Caco-2 (cell line): Measurements from ENCODE around the gene HSD3B7. TPM values are rescaled to one million over a fixed set of nuclear protein-coding genes. Genes with fewer than 3 reads are reported as not detected.

Source experiments
- BruUV-seq: library from RNA; stranded (reverse); fragments of 400-500 nt; replicated peaks from 2 replicates; lab custom pipeline; 2021; lab: Mats Ljungman, UMichigan
- CTCF ChIA-PET: fragments of 300-600 bp; sonication (Branson Sonifier 250); formaldehyde crosslinking; loops from one replicate; lab custom pipeline; 2022; ENCODE audit warnings: antibody characterized with exemption; lab: Charles Lee
- POLR2A ChIA-PET: fragments of 300-600 bp; sonication (Branson Sonifier 250); formaldehyde crosslinking; loops from one replicate; lab custom pipeline; 2022; ENCODE audit warnings: antibody characterized with exemption; lab: Charles Lee
- DNase-seq, 2 experiments: peaks; one replicate each; pipeline versions ENCODE4 v3.0.0 to v3.0.0-alpha.2; 2020 to 2022
- H3K27me3 ChIP-seq: replicated peaks from 2 replicates; pipeline ENCODE4 v1.6.0; 2011; ENCODE audit warnings: low read length; ENCODE audit not compliant: control insufficient read depth, insufficient read depth
- H3K36me3 ChIP-seq: 2 replicates; pipeline ENCODE4 v1.5.1; 2011; ENCODE audit warnings: low read length; ENCODE audit not compliant: control insufficient read depth, insufficient read depth
- H3K4me1 ChIP-seq: fragments of 250-450 bp; sonication (Bioruptor Pico); 2 replicates; pipeline ENCODE4 v1.5.1; 2020; ENCODE audit warnings: mild to moderate bottlenecking
- H3K4me3 ChIP-seq: 2 replicates; pipeline ENCODE4 v1.5.1; 2011; ENCODE audit warnings: low read depth, mild to moderate bottlenecking, control low read depth, low read length
- H3K9me3 ChIP-seq: fragments of 250-450 bp; sonication (Bioruptor Pico); 2 replicates; pipeline ENCODE4 v1.5.1; 2020; ENCODE audit warnings: mild to moderate bottlenecking, moderate library complexity
- H3K27ac Mint-ChIP-seq: one replicate; pipeline ENCODE4 v1.8.0; 2022; ENCODE audit warnings: mixed read lengths; ENCODE audit not compliant: unreplicated experiment
- H3K27me3 Mint-ChIP-seq: one replicate; pipeline ENCODE4 v1.8.0; 2022; ENCODE audit warnings: mixed read lengths; ENCODE audit not compliant: insufficient read depth, unreplicated experiment
- H3K36me3 Mint-ChIP-seq: one replicate; pipeline ENCODE4 v1.8.0; 2022; ENCODE audit warnings: mild to moderate bottlenecking, mixed read lengths; ENCODE audit not compliant: insufficient read depth, unreplicated experiment
- H3K4me1 Mint-ChIP-seq: one replicate; pipeline ENCODE4 v1.8.0; 2022; ENCODE audit warnings: low read depth, mixed read lengths; ENCODE audit not compliant: unreplicated experiment
- H3K4me3 Mint-ChIP-seq: one replicate; pipeline ENCODE4 v1.8.0; 2022; ENCODE audit warnings: mild to moderate bottlenecking, moderate library complexity, mixed read lengths; ENCODE audit not compliant: unreplicated experiment
- H3K9me3 Mint-ChIP-seq: one replicate; pipeline ENCODE4 v1.8.0; 2022; ENCODE audit warnings: mixed read lengths; ENCODE audit not compliant: unreplicated experiment
- intact Hi-C: fragments of 100-400 bp; cut with micrococcal nuclease; formaldehyde crosslinking; loops from one replicate; pipeline ENCODE4 v1.10.0; 2022; ENCODE audit not compliant: unreplicated experiment
- total RNA-seq: library from RNA; stranded (reverse); gene quantifications from 2 replicates; pipeline ENCODE4 v1.2.3, GENCODE V29; 2022
- TF ChIP-seq, protein P1 (sequence below), 2 experiments: fragments of 200-600 bp in 1 of 2; IDR thresholded peaks; 1 replicate in 1 of 2; 2 replicates in 1 of 2; pipeline versions ENCODE4 v1.5.1 to v1.8.0; 2011 to 2022; ENCODE audit warnings: antibody characterized with exemption in 1 of 2, control low read depth in 1 of 2, inconsistent platforms in 1 of 2, low read depth in 1 of 2, low read length in 1 of 2, mild to moderate bottlenecking in 1 of 2, moderate library complexity in 1 of 2; ENCODE audit not compliant: insufficient read depth in 1 of 2, severe bottlenecking in 1 of 2, unreplicated experiment in 1 of 2

HSD3B7 gene
- total RNA-seq, 1 experiment from 2014 or later = 2.4 TPM

DNA sequence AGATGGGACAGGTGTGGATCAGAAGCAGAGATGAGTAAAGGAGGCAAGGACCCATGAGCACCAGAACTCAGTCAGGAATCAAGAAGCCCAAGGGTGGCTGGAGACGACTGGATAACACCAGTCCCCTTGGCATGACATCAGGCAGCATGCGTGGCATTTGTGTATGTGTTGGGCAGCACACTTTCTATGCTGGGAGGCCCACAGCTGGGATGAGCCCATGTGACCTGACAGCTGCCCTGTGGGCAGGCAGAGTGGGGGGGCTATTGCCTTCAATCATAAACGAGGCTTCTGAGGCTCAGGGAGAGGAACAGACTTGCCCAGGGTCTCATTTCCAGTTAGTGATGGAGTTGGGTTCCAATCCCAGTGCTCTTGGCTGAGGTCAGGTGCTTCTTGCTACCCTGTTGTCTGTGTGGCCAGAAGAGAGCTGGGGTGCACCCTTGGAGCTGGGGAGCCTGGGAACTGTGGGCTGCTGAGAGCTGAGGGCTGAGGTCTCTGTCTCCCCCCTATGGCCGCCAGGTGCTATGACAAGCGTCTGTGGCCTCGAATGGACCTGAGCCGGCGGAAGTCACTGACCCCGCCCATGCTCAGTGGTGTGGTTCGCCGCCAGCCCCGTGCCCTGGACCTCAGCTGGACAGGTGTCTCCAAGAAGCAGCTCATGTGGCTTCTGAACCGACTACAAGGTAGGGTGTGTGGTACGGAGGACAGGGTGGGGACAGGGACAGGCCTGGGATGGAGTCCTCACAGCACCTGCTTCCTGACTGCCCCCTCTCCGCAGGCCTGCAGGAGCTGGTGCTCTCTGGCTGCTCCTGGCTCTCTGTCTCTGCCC lies 43.2 kb upstream of the HSD3B7 start:
- no TSS peak for BruUV-seq
- ChIA-PET CTCF (interaction anchor here (0.6 to 1.8 kb wide), 7 partner anchors 12 to 176 kb away, joined by 3 to 17 read pairs (median 4); partner anchors contain the start of genes CTF1 and KAT8), POLR2A (interaction anchor here (1.2 kb wide), 1 partner anchor 137 kb away, joined by 4 read pairs; no protein-coding TSS in a partner anchor)
- no peaks in the 10 kb centered on the region for H3K9me3 Mint-ChIP-seq
- Histone ChIP-seq H3K27me3 (no peaks in the 10 kb centered on the region), H3K4me3 (no peak overlapping the region), H3K9me3 (no peaks in the 10 kb centered on the region), H3K4me1 (peaks cover 7% of the 10 kb centered on the region; the same call in 1 of the 2 replicates), H3K36me3 (peaks cover 1% of the 10 kb centered on the region; the same call in 1 of the 2 replicates)
- H3K27ac Mint-ChIP-seq = no peak overlapping the region
- H3K4me3 Mint-ChIP-seq = no peak overlapping the region
- no peaks in the 10 kb centered on the region for H3K27me3 Mint-ChIP-seq
- peak; percentile 70 to 82 for DNase-seq
- no peaks in the 10 kb centered on the region for H3K4me1 Mint-ChIP-seq
- peaks cover 63% of the 10 kb centered on the region for H3K36me3 Mint-ChIP-seq
- TF ChIP-seq, protein P1, sequence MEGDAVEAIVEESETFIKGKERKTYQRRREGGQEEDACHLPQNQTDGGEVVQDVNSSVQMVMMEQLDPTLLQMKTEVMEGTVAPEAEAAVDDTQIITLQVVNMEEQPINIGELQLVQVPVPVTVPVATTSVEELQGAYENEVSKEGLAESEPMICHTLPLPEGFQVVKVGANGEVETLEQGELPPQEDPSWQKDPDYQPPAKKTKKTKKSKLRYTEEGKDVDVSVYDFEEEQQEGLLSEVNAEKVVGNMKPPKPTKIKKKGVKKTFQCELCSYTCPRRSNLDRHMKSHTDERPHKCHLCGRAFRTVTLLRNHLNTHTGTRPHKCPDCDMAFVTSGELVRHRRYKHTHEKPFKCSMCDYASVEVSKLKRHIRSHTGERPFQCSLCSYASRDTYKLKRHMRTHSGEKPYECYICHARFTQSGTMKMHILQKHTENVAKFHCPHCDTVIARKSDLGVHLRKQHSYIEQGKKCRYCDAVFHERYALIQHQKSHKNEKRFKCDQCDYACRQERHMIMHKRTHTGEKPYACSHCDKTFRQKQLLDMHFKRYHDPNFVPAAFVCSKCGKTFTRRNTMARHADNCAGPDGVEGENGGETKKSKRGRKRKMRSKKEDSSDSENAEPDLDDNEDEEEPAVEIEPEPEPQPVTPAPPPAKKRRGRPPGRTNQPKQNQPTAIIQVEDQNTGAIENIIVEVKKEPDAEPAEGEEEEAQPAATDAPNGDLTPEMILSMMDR (IDR thresholded peaks at IDR 0.05; ENCODE audit: insufficient read depth in 1 of 2, low read depth in 1 of 2, low read length in 1 of 2, severe bottlenecking in 1 of 2, unreplicated experiment in 1 of 2) = peak; percentile 80 to 91
- intact Hi-C loops = loop anchor here (1.0 kb wide), 1 partner anchor 98 kb away; no protein-coding TSS in a partner anchor

DNA sequence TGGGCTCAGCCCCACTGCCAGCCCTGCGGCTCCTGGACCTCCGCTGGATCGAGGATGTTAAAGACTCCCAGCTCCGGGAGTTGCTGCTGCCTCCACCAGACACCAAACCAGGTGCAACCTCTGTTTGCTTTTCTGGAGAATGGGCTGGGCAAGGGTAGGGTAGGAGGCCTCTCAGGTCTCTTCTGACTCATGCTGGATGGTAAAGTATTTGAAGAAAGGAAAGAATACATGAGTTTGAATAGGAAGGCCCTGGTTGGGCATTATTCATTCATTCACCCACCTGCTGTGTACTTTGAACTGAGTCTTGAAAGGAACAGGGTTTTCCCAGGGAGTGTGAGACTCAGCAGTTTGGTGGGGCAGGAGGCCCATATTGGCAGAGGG lies 42.6 kb upstream of the HSD3B7 start:
- Mint-ChIP-seq H3K27me3 (no peaks in the 10 kb centered on the region), H3K27ac (no peak overlapping the region), H3K4me1 (no peaks in the 10 kb centered on the region), H3K9me3 (no peaks in the 10 kb centered on the region), H3K4me3 (no peak overlapping the region), H3K36me3 (peaks cover 67% of the 10 kb centered on the region)
- intact Hi-C loops = loop anchor here (1.0 kb wide), 1 partner anchor 98 kb away; no protein-coding TSS in a partner anchor
- Histone ChIP-seq H3K27me3 (no peaks in the 10 kb centered on the region), H3K4me3 (no peak overlapping the region), H3K4me1 (peaks cover 7% of the 10 kb centered on the region; the same call in 1 of the 2 replicates), H3K9me3 (no peaks in the 10 kb centered on the region), H3K36me3 (peaks cover 1% of the 10 kb centered on the region; the same call in 1 of the 2 replicates)
- TF ChIP-seq, protein P1 (IDR thresholded peaks at IDR 0.05; ENCODE audit: insufficient read depth in 1 of 2, low read depth in 1 of 2, low read length in 1 of 2, severe bottlenecking in 1 of 2, unreplicated experiment in 1 of 2) = no peak
- ChIA-PET CTCF (interaction anchor here (0.7 to 1.8 kb wide), 6 partner anchors 11 to 175 kb away, joined by 3 to 17 read pairs (median 4); partner anchors contain the start of genes CTF1 and KAT8), POLR2A (interaction anchor here (0.7 to 1.2 kb wide), 3 partner anchors 15 to 137 kb away, joined by 3 to 5 read pairs (median 4); no protein-coding TSS in a partner anchor)
- no peak for DNase-seq
- no TSS peak for BruUV-seq

DNA sequence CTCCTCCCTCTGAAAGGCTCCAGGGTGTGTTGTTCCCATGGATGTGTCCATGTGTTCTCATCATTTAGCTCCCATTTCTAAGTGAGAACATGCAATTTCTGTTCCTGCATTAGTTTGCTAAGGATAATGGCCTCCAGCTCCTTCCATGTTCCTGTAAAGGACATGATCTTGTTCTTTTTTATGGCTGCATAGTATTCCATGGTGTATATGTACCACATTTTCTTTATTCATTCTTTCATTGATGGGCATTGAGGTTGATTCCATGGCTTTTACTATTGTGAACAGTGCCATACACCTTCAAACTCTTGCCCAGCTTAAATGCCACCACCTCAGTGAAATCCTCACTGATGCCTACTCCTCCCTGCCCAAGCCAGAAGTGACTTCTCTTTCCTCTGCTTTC lies 40.7 kb upstream of the HSD3B7 start:
- H3K27ac Mint-ChIP-seq = no peak overlapping the region
- POLR2A ChIA-PET = no interaction called here
- Histone ChIP-seq H3K4me3 (no peak overlapping the region), H3K4me1 (peaks cover 7% of the 10 kb centered on the region; the same call in 1 of the 2 replicates), H3K9me3 (no peaks in the 10 kb centered on the region), H3K27me3 (no peaks in the 10 kb centered on the region), H3K36me3 (peaks cover 1% of the 10 kb centered on the region; the same call in 1 of the 2 replicates)
- H3K4me1 Mint-ChIP-seq = no peaks in the 10 kb centered on the region
- no peaks in the 10 kb centered on the region for H3K9me3 Mint-ChIP-seq
- no peak for DNase-seq
- H3K27me3 Mint-ChIP-seq = no peaks in the 10 kb centered on the region
- intact Hi-C loops = no loop called here
- CTCF ChIA-PET = no interaction called here
- peaks cover 70% of the 10 kb centered on the region for H3K36me3 Mint-ChIP-seq
- BruUV-seq = no TSS peak
- TF ChIP-seq, protein P1 (IDR thresholded peaks at IDR 0.05; ENCODE audit: insufficient read depth in 1 of 2, low read depth in 1 of 2, low read length in 1 of 2, severe bottlenecking in 1 of 2, unreplicated experiment in 1 of 2) = no peak
- no peak overlapping the region for H3K4me3 Mint-ChIP-seq
